H9 (cell line): Measurements from ENCODE around the gene PAPLN. TPM values are rescaled to one million over a fixed set of nuclear protein-coding genes. Genes with fewer than 3 reads are reported as not detected.

ENCODE experiments used
- DNase-seq: peaks from one replicate; pipeline ENCODE4 v3.0.0-alpha.2; 2017
- H2AFZ ChIP-seq: one replicate; pipeline ENCODE4 v1.6.1; 2013; ENCODE audit warnings: mild to moderate bottlenecking, low read length, control low read depth, moderate library complexity
- H2AK5ac ChIP-seq: 2 replicates; pipeline ENCODE4 v1.6.1; 2013; ENCODE audit warnings: low read length, control low read depth, mixed read lengths; ENCODE audit not compliant: insufficient read length
- H2BK120ac ChIP-seq: one replicate; pipeline ENCODE4 v1.6.1; 2013; ENCODE audit warnings: low read depth, mild to moderate bottlenecking, low read length, control low read depth, inconsistent platforms; ENCODE audit not compliant: poor library complexity, severe bottlenecking
- H2BK12ac ChIP-seq: 2 replicates; pipeline ENCODE4 v1.6.1; 2013; ENCODE audit warnings: low read length, control low read depth, mixed read lengths, low read depth; ENCODE audit not compliant: insufficient read length
- H2BK15ac ChIP-seq: 2 replicates; pipeline ENCODE4 v1.6.1; 2013; ENCODE audit warnings: low read depth, low read length, control low read depth
- H2BK20ac ChIP-seq: one replicate; pipeline ENCODE4 v1.6.1; 2013; ENCODE audit warnings: low read depth, mild to moderate bottlenecking, low read length, control low read depth, inconsistent platforms; ENCODE audit not compliant: poor library complexity, severe bottlenecking
- H2BK5ac ChIP-seq: 2 replicates; pipeline ENCODE4 v1.6.1; 2013; ENCODE audit warnings: low read length, control low read depth, mixed read lengths; ENCODE audit not compliant: insufficient read length
- H3K14ac ChIP-seq: 2 replicates; pipeline ENCODE4 v1.6.1; 2013; ENCODE audit warnings: low read length, control low read depth; ENCODE audit not compliant: insufficient read depth
- H3K18ac ChIP-seq: 2 replicates; pipeline ENCODE4 v1.6.1; 2013; ENCODE audit warnings: low read depth, mild to moderate bottlenecking, mixed read lengths, low read length, control low read depth; ENCODE audit not compliant: insufficient read length
- H3K23ac ChIP-seq: 2 replicates; pipeline ENCODE4 v1.6.1; 2013; ENCODE audit warnings: low read length, control low read depth, mixed read lengths, low read depth; ENCODE audit not compliant: insufficient read length
- H3K23me2 ChIP-seq: 2 replicates; pipeline ENCODE4 v1.6.1; 2013; ENCODE audit warnings: low read depth, mild to moderate bottlenecking, mixed read lengths, low read length, control low read depth; ENCODE audit not compliant: insufficient read length, poor library complexity, severe bottlenecking
- H3K27ac ChIP-seq: 2 replicates; pipeline ENCODE4 v1.5.1; 2013; ENCODE audit warnings: low read length, control low read depth, mixed read lengths, low read depth; ENCODE audit not compliant: insufficient read length
- H3K27me3 ChIP-seq: 2 replicates; pipeline ENCODE4 v1.6.1; 2013; ENCODE audit warnings: low read length, control low read depth, inconsistent platforms; ENCODE audit not compliant: insufficient read depth
- H3K4ac ChIP-seq: 2 replicates; pipeline ENCODE4 v1.6.1; 2013; ENCODE audit warnings: low read depth, mild to moderate bottlenecking, control low read depth, inconsistent platforms, low read length, moderate library complexity
- H3K4me1 ChIP-seq: 2 replicates; pipeline ENCODE4 v1.6.1; 2013; ENCODE audit warnings: low read length, control low read depth, inconsistent platforms; ENCODE audit not compliant: insufficient read depth
- H3K4me2 ChIP-seq: 2 replicates; pipeline ENCODE4 v1.6.1; 2013; ENCODE audit warnings: low read length, control low read depth, mixed read lengths; ENCODE audit not compliant: insufficient read length, insufficient read depth
- H3K56ac ChIP-seq: 2 replicates; pipeline ENCODE4 v1.6.1; 2013; ENCODE audit warnings: low read depth, mild to moderate bottlenecking, mixed read lengths, low read length, control low read depth; ENCODE audit not compliant: insufficient read length
- H3K79me1 ChIP-seq: 2 replicates; pipeline ENCODE4 v1.6.1; 2013; ENCODE audit warnings: low read depth, mild to moderate bottlenecking, moderate library complexity, low read length, control low read depth, inconsistent platforms; ENCODE audit not compliant: insufficient read depth, poor library complexity, severe bottlenecking
- H3K79me2 ChIP-seq: 2 replicates; pipeline ENCODE4 v1.6.1; 2013; ENCODE audit warnings: low read length, control low read depth, inconsistent platforms; ENCODE audit not compliant: insufficient read depth
- H3K9ac ChIP-seq: 2 replicates; pipeline ENCODE4 v1.6.1; 2013; ENCODE audit warnings: low read length, control low read depth, mixed read lengths; ENCODE audit not compliant: insufficient read length; ENCODE audit errors: extremely low read depth
- H3K9me3 ChIP-seq: one replicate; pipeline ENCODE4 v1.6.1; 2013; ENCODE audit warnings: low read depth, low read length, inconsistent platforms; ENCODE audit not compliant: control insufficient read depth
- H3T11ph ChIP-seq: one replicate; pipeline ENCODE4 v1.6.1; 2013; ENCODE audit warnings: mild to moderate bottlenecking, low read length, control low read depth, inconsistent platforms
- H4K20me1 ChIP-seq: one replicate; pipeline ENCODE4 v1.6.1; 2013; ENCODE audit not compliant: control insufficient read depth, insufficient read length, insufficient read depth
- H4K5ac ChIP-seq: 2 replicates; pipeline ENCODE4 v1.6.1; 2013; ENCODE audit warnings: low read depth, mild to moderate bottlenecking, mixed read lengths, low read length, control low read depth; ENCODE audit not compliant: insufficient read length
- H4K8ac ChIP-seq: replicated peaks from 2 replicates; pipeline ENCODE4 v1.6.1; 2013; ENCODE audit warnings: low read length, control low read depth, mixed read lengths, low read depth; ENCODE audit not compliant: insufficient read length
- H4K91ac ChIP-seq: 2 replicates; pipeline ENCODE4 v1.6.1; 2013; ENCODE audit warnings: low read depth, mild to moderate bottlenecking, moderate library complexity, mixed read lengths, low read length, control low read depth; ENCODE audit not compliant: insufficient read length
- H3K27ac Mint-ChIP-seq, 3 experiments: 2 replicates in 2 of 3; 3 replicates in 1 of 3; pipeline ENCODE4 v1.8.0; 2020 to 2021; ENCODE audit warnings: mixed read lengths in 3 of 3, mild to moderate bottlenecking in 1 of 3, moderate library complexity in 1 of 3
- H3K27me3 Mint-ChIP-seq: 2 replicates; pipeline ENCODE4 v1.8.0; 2021; ENCODE audit warnings: low read depth, mild to moderate bottlenecking, moderate library complexity, mixed read lengths
- H3K36me3 Mint-ChIP-seq, 3 experiments: 2 replicates in 2 of 3; 3 replicates in 1 of 3; pipeline ENCODE4 v1.8.0; 2020 to 2021; ENCODE audit warnings: low read depth in 3 of 3, mixed read lengths in 3 of 3; ENCODE audit not compliant: insufficient read depth in 1 of 3
- H3K4me1 Mint-ChIP-seq, 2 experiments: 2 replicates each; pipeline ENCODE4 v1.8.0; 2020; ENCODE audit warnings: mixed read lengths in 2 of 2
- H3K4me3 Mint-ChIP-seq, 2 experiments: 2 replicates in 1 of 2; 3 replicates in 1 of 2; pipeline ENCODE4 v1.8.0; 2020 to 2021; ENCODE audit warnings: mild to moderate bottlenecking in 2 of 2, mixed read lengths in 2 of 2, moderate library complexity in 1 of 2
- H3K9me3 Mint-ChIP-seq, 2 experiments: 2 replicates in 1 of 2; 3 replicates in 1 of 2; pipeline ENCODE4 v1.8.0; 2020; ENCODE audit warnings: mild to moderate bottlenecking in 2 of 2, mixed read lengths in 2 of 2, moderate library complexity in 1 of 2
- CTCF ChIP-seq: fragments of 200-600 bp; sonication (generic); conservative IDR thresholded peaks from 3 replicates; pipeline ENCODE4 v1.8.0; 2021; ENCODE audit warnings: antibody characterized with exemption, mild to moderate bottlenecking
- WGBS: extraction: QIAGEN DNeasy Blood & Tissue Kit; methylation state at CpG from one replicate; pipeline ENCODE4 v1.1.7; 2013; ENCODE audit warnings: missing lambda C conversion rate, low lambda C conversion rate, mixed read lengths; ENCODE audit not compliant: insufficient read length; ENCODE audit errors: extremely low coverage; 5-methylcytosine and 5-hydroxymethylcytosine counted together
- total RNA-seq: library from RNA; stranded (reverse); gene quantifications from 2 replicates; pipeline ENCODE4 v1.2.1, GENCODE V29; 2021

PAPLN gene
- total RNA-seq, 1 experiment from 2014 or later = 8.5 TPM

GRCh38 chr14:73217411-73217810 lies 19.9 kb upstream of the PAPLN start:
- no peak overlapping the region for H3K27ac ChIP-seq
- Mint-ChIP-seq H3K4me3 (no peak overlapping the region), H3K27me3 (no peaks in the 10 kb centered on the region)

More at GRCh38 chr14:73217411-73217810, 19.9 kb upstream of the PAPLN start:
- no CpG with 5 or more reads among the region's 1 CpG for WGBS
- Histone ChIP-seq H3K79me1 (no peaks in the 10 kb centered on the region), H2BK5ac (no peak overlapping the region), H3K9me3 (no peaks in the 10 kb centered on the region), H3K56ac (no peak overlapping the region), H4K91ac (no peak overlapping the region), H3K23ac (no peak overlapping the region), H2AFZ (no peak overlapping the region), H2BK20ac (no peak overlapping the region), H3K9ac (no peak overlapping the region), H3K4ac (no peak overlapping the region), H2BK120ac (no peak overlapping the region), H3K79me2 (no peaks in the 10 kb centered on the region), H3K4me1 (no peaks in the 10 kb centered on the region), H4K8ac (no peak overlapping the region), H2AK5ac (no peak overlapping the region), H3T11ph (no peak overlapping the region), H4K20me1 (no peaks in the 10 kb centered on the region), H3K4me2 (no peak overlapping the region), H3K14ac (no peak overlapping the region), H2BK12ac (no peak overlapping the region), H4K5ac (no peak overlapping the region), H3K18ac (no peak overlapping the region), H2BK15ac (no peak overlapping the region), H3K23me2 (no peaks in the 10 kb centered on the region), H3K27me3 (no peaks in the 10 kb centered on the region)
- DNase-seq = no peak
- Mint-ChIP-seq H3K36me3 (peaks cover 17 to 53% (median 52%) of the 10 kb centered on the region in 3 experiments; a peak in 6 of 7 replicates), H3K27ac (no peak overlapping the region), H3K4me1 (peaks cover 9 to 13% of the 10 kb centered on the region in 2 experiments), H3K9me3 (no peaks in the 10 kb centered on the region)
- no peak for TF ChIP-seq CTCF
